ENCODE results near the gene EVA1C.
"Not testable (repeated sequence)": the region's sequence is repeated elsewhere in the genome, so short reads cannot be mapped to it uniquely, and the experiment has no call there.

Gene EVA1C, protein sequence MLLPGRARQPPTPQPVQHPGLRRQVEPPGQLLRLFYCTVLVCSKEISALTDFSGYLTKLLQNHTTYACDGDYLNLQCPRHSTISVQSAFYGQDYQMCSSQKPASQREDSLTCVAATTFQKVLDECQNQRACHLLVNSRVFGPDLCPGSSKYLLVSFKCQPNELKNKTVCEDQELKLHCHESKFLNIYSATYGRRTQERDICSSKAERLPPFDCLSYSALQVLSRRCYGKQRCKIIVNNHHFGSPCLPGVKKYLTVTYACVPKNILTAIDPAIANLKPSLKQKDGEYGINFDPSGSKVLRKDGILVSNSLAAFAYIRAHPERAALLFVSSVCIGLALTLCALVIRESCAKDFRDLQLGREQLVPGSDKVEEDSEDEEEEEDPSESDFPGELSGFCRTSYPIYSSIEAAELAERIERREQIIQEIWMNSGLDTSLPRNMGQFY

DNA sequence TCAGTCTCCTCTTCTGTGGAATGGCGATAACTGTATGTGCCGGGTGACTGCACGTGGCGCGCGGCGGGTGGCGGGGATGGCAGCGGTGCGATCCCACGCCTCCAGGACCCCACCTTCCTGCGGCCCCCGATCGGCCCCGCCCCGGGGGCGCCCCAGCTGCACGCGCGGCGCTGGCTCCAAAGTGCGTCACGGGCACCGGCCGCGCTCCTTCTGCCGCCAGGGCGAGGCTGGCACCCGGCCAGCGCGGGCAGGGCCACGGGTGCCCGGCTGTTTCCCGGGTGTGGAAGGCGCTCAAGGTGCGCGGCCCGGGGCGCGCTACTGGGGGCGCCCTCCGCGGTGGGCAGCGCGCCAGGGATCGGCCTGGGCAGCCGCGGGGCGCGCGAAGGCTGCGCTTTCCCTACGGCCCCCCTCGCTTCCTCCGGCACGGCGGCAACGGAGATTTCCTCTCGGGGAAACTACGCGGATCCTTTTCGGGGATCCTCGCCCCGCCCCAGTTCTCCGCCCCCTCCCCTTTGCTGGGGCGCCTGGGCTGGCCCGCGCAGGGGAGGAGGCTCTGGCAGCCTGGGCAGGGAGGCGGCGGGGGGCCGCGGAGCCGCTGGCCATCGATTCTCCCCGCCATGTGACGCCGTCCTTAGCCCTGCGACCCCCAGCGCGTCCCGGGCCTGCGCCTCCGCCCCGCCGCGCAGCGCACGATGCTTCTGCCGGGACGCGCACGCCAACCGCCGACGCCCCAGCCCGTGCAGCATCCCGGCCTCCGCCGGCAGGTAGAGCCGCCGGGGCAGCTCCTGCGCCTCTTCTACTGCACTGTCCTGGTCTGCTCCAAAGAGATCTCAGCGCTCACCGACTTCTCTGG is at the start of gene EVA1C:
Gene EVA1C, plus strand, starts transcription at position 545 of the 853 bp plus-strand sequence. Its CDS starts 148 bp downstream, at position 693.
- DNase-seq (ENCODE audit: low read depth in 2 of 2, low spot score in 1 of 2) = peak; percentile 49 to 71

DNA sequence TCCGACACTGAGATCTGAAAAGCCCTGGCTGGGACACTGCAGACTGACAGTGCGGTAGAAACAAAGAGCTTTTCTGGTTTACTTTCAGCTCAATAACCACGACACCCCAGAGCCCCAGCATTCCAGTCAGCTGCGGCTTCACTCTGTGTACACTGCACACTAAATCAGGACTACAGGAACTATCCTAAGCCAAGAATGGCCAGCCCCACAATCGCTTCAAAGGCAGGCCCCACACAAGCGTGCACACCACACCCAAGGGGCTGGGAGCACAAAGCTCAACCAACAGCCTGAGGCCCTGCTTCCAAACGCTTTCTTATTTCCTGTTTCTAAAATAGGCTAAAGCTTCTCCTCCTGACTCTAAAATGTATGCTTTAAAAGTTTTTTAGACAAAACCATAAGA is 48.1 kb upstream of the EVA1C start:
- no peak for DNase-seq (ENCODE audit: low read depth in 2 of 2, low spot score in 1 of 2)

DNA sequence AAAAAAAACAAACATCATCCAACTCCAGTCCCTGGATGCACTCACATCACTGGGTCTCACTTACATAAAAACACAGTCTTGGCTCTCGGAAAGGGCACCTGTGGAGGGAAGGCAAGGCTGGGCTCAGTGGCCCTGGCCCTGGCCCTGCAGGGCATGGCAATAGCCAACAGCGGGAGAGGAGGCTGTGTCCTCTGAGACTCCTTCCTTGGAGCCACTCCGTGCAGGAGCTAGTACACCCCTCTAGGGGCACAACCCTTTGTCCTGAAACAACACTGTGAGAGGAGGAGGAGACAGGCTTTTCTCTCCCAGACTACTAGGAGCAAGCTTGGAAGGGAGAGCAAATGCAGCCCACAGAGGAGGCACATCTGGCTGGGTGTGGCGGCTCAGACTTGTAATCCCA is 47.7 kb upstream of the EVA1C start:
- DNase-seq (ENCODE audit: low read depth in 2 of 2, low spot score in 1 of 2) = no peak

DNA sequence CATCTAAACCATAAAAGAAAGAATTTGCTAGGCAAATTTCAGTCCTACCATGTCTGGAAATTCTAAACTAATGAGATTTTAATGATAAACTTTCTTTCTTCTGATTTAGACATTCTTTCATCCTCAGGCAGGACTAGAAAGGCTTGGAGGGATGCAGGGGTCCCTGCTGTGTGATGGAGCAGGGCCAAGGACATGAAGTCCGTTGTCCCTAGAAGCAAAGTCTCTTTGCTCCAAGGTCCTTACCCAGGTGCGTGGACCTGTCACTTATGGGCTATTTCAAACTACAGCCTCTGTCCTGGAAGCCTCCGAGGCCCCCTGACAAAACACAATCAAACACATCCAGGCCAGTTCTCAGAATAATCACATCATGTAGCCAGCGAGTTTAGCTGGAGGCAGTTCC is 46.3 kb upstream of the EVA1C start:
- DNase-seq (ENCODE audit: low read depth in 2 of 2, low spot score in 1 of 2) = no peak

DNA sequence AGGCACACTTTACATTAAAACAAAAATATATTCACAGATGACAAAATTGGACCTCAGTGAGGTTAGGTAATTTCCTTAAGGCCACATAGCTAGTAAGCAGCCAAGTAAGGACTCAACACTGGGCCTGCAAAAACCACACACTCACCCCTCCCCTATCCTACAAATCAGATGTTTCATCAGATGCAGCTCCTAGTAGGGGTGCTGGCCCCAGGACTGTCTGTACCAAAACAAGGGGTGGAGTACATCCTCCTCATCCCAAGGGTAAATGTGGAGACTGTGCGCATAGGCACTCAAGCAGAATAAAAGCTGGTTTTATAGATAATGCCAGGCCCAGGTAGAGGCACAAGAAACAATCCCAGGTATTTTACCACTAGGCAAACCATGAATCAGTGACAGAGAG is 45.3 kb upstream of the EVA1C start:
- no peak for DNase-seq (ENCODE audit: low read depth in 2 of 2, low spot score in 1 of 2)

DNA sequence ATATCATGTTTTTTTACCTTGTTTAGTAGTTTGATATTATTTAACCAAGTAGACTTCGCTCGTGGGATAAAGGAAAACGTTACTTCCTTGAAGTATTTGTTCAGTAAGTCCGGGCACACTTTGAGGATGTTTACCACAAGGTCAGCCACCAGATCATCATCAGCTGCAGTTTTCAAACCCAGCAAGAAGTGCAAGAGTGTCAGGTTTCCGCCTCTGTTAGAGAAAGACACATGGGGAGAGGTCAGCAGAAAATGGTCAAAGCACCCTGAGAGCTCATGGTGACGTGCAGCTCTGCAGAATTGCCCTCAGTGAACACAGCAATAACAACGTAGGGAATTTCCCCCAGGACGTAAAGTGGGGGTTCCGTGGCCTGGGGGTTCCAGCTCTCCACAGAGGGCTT is 44.1 kb upstream of the EVA1C start:
- no peak for DNase-seq (ENCODE audit: low read depth in 2 of 2, low spot score in 1 of 2)

DNA sequence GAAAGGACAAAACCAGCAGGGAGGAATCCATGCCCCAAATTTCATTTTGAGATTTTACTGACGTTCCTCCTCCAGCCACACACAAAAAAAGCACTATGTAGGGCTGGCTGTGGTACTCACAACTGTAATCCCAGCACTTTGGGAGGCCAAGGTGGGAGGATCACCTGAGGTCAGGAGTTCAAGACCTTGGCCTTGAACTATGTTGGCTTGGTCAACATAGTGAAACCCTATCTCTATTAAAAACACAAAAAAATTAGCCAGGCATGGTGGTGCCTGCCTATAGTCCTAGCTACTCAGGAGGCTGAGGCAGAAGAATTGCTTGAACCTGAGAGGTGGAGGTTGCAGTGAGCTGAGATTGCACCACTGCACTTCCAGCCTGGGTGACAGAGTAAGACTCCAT is 43.5 kb upstream of the EVA1C start:
- not testable (repeated sequence) for DNase-seq (ENCODE audit: low read depth in 2 of 2, low spot score in 1 of 2)

DNA sequence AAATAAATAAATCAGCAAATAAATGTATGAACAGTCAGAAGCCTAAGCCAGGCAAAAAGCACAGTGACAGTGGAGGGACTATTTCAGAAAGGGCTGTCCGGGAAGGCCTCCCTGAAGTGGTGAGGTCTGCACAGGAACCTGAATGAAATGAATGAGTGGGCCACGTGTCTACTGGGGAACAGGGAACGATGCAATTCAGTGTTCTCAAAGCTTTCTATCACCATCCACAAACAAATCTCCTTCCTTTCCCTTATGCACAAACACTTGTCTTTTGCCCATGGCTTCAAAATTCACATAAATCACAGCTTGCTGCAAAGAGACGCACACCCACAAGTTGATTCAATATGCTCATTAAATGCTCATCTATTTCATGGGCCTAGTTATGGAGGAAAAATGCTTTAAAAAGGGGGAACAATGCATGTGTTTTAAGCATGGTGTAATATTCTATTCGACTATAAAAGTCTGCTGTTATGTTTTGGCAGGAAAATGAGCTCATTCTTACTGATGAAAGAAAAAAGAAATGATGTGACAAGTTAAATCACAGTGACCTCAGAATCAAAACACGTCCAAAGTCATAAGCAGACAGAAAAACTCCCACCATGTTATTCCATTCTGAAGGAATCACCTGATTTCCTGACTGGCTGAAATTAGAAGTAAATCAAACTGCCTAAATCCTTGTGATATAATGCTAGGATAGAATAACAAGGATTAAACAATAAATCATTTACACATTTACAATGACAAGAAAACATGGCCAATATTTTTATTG is 41.3 kb upstream of the EVA1C start:
- DNase-seq (ENCODE audit: low read depth in 2 of 2, low spot score in 1 of 2) = no peak

DNA sequence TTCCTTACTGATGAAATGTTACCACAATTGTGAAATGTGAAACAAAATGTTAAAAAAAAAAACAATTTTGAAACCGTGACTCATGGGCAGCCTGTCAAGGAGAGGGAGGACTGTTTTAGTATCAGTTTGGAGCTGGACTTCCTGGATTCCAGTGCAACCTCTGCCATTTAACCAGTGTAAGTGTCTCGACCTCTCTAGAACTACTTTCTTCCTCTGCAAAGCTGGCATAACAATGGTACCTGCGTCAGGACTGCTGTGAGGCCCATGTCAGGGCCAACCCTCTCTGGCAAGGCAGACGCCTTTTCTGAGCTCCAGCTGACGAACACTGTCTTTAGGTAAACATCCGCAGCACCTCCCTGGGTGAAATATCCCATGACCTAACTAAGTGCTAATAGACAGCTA is 40.6 kb upstream of the EVA1C start:
- DNase-seq (ENCODE audit: low read depth in 2 of 2, low spot score in 1 of 2) = no peak

DNA sequence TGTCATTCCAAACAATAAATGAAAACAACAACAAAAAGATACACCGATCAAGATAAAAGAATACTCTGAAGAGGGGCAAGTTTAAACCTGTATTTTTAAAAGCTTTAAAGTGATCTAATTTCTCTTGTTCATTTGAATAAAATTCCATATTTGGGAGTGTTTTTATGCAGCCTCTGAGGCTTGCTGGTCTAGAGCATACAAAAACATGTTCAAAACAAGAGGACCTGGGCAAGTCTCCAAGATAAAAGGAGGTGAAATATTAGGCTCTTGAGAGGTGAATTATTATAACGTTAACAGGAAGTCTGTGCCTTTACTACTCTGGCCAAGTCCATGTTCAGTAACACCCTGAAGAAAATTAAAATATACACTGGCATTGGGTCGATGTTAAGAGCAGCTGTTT is 39.8 kb upstream of the EVA1C start:
- no peak for DNase-seq (ENCODE audit: low read depth in 2 of 2, low spot score in 1 of 2)

DNA sequence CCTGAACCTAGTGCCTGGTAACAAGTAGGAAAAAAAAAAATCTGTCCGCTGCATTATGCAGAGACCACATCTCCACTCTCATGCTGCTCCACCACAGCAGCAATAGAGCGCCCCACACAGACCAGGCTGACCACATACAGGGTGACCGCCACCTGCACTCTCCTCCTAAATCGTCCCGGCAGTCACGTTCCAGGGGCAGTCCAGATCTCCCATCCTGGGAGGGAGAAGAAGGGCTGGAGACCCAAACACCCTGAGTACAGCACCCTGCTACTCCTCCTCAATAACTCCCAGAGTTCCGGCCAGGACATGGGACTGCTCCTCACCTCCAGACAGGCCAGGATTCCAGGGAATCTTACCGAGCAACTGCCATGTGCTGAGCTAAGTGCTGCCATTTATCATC is 35.0 kb upstream of the EVA1C start:
- no peak for DNase-seq (ENCODE audit: low read depth in 2 of 2, low spot score in 1 of 2)

DNA sequence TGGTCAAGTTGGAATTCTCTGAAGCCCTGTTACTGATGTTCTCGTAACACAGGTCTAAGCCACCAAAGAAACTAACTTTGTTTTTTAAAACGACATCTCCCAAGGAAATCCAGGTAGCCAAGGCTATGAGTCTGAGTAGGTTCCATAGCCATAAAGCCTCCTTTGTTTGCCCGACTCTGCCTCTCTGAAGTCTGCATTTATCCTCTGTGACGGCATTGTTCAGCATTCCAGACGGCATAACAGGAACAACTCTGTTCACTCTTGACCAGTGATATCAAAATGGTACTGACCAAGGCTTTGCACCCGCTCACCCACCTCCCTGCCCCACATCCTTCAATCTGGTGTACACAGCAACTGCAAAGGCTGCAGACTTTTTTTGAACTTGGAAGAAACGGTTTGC is 34.5 kb upstream of the EVA1C start:
- no peak for DNase-seq (ENCODE audit: low read depth in 2 of 2, low spot score in 1 of 2)

DNA sequence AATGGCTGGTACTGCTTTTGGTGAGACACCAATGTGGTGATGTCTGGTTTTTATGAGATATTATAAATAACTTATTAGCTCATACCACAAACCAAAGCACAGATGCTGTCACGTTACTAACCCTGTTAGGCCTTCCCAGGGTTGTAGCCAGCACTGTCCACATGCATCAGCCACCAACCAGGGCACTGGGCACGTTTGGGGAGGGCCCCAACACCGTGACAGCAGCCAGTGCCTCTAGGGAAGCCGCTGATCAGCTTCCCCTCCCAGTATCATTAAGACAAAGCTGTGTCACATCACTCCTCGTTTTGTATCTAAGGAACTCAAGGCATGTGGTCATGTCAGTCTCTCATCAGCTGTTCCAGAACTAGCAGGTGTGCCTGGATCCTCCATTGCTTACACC is 33.5 kb upstream of the EVA1C start:
- no peak for DNase-seq (ENCODE audit: low read depth in 2 of 2, low spot score in 1 of 2)

DNA sequence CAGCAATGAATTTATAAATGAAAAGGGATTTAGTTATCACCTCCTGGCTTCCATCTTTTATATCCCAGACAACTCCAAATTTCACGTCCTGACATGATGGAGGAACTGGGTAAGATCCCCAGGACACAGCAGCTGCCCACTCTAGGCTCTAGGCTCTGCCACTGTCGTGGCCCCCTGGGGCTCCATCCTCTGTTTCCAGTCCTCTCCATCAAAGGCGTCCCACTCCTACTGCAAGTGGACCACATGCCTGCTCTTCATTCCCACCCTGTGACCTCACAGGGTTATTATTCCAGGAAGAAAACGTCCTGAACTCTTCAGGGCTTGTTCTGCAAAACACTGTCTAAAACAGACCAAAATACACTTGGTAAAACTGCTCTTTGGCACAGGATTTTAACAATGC is 31.6 kb upstream of the EVA1C start:
- no peak for DNase-seq (ENCODE audit: low read depth in 2 of 2, low spot score in 1 of 2)

DNA sequence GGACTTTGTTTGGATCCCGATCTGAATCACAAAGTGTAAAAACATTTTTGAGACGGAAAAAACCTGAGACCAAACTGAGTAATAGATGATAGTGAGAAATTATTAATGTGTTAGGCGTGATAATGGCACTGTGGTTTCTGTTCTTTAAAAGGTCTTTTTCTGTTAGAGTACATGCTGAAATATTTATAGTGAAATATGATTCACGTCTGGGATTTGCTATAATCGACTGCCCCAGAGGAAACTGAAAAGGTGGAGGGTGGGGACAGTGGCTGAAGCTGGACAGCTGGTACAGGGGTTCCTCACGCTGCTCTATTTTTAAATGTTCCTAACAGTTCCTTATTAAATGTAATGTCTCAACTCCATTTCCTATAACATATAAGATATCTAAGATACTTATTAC is 30.9 kb upstream of the EVA1C start:
- no peak for DNase-seq (ENCODE audit: low read depth in 2 of 2, low spot score in 1 of 2)

DNA sequence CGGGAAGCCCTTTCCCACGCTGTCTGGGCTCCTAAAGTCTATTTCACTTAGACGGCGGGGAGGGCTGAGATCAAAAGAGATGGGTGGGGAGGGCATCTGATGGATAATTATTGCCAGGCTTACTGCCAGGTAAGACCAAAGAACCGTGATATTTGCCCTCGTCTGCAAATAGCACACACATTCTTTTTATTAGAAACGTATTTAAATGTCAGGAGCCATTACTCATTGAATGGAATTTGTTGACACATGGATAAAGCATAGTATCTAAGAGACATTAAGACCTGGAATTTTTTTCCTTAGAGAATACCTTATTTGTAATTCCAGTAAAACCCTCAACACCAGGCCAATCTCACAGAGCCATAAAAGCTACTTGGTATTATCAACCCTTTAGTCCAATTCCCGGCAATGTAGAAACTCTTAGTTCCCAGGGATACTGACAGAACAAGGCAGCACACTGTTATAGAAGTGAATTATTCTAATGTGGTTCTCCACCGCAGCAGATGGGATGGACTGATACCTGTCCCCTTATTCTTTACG is 30.3 kb upstream of the EVA1C start:
- DNase-seq (ENCODE audit: low read depth in 2 of 2, low spot score in 1 of 2) = no peak

DNA sequence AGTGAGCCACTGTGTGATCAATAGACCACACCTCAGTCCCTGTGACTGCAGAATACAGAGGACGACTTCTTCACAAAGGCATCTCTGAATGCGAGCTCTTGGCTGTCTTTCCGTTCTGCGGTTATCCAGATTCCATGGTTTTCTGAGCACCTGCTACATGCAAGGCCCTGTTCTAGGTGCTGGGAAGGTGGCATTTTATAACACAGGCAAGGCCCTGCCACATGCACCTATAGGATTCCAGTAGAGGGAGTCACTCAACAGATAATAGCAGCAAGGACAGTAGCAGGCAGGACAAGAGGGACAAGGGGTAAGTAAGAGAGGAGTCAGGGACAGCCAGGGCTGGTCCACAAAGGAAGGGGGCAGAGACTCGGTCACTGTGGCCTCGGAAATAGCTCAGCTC is 28.7 kb upstream of the EVA1C start:
- DNase-seq (ENCODE audit: low read depth in 2 of 2, low spot score in 1 of 2) = no peak

DNA sequence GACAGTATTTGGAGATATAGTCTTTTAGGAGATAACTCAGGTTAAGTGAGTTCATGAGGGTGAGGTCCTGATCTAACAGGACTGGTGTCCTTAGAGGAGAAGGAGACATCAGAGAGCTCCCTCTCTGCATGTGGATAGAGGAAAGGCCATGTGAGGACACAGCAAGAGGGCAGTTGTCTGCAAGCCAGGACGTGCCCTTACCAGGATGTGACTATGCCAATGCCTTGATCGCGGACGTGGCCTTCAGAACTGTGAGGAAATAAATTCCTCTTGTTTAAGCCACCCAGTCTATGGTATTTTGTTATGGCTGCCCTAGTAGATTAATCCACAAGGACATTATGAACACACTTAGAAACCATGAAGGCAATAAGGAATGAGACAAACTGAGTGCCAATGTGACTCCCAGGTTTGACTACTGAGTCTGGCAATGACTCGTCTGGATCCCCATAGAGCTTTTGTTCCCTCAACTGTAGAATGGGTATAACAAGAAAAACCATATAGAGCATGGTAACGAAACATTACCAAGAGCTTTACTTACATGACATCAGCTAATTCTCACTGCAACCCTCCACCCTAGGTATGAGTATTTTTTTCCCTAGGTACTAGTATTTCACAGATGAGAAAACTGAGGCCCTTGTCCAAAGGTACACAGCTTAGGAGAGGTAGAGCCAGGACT is 26.2 kb upstream of the EVA1C start:
- no peak for DNase-seq (ENCODE audit: low read depth in 2 of 2, low spot score in 1 of 2)

DNA sequence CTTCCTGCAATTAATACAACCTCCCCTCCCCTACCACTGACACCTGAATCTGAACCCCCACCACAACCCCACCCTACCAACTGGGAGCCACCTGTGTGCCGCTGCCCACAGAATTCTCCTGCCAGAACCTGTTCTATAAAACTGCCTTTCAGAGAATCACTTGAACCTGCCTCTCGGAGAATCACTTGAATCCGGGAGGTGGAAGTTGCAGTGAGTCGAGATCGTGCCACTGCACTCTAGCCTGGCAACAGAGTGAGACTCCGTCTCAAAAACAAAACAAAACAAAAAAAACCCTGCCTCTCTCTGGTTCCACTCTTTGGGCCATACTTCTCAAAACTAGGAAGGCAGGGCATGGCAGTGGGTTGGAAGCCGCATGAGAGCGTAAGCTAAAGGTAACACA is 25.4 kb upstream of the EVA1C start:
- no peak for DNase-seq (ENCODE audit: low read depth in 2 of 2, low spot score in 1 of 2)

DNA sequence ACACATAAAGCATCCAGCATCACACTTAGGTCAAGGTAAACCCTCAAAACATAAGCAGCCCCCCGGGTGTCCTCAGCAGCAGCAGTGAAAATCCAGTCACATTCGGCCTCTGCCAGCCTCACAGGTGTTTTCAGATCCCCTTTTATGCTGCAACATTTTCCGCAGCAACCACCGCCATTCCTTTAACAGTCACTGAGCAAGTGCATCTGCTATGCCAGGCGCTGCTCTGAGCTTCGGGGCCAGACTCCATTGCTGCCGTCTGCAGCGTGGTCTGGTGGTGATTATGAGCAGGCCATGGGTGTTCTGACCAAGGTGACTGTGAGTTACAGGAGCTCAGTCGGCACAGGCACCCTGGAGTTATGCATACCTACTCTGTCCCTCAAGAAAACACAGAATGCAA is 24.2 kb upstream of the EVA1C start:
- no peak for DNase-seq (ENCODE audit: low read depth in 2 of 2, low spot score in 1 of 2)
